Endothelial cell of umbilical vein (primary cell): Measurements from ENCODE around the gene LYPLAL1. TPM values are rescaled to one million over a fixed set of nuclear protein-coding genes. Genes with fewer than 3 reads are reported as not detected.

Experiments
- BruUV-seq: library from RNA; stranded (reverse); fragments of 400-500 nt; replicated peaks from 2 replicates; lab custom pipeline; 2021; lab: Mats Ljungman, UMichigan
- CTCF ChIA-PET: fragments of 300-600, 350-600 bp; sonication (Branson Sonifier 250); formaldehyde crosslinking; loops from one replicate; lab custom pipeline; 2021; ENCODE audit warnings: antibody characterized with exemption, inconsistent platforms; lab: Charles Lee
- POLR2A ChIA-PET: fragments of 300-600, 350-600 bp; sonication (Branson Sonifier 250); formaldehyde crosslinking; loops from one replicate; lab custom pipeline; 2021; ENCODE audit warnings: antibody characterized with exemption, inconsistent platforms; lab: Charles Lee
- DNase-seq: peaks from one replicate; pipeline ENCODE4 v3.0.0-alpha.2; 2011; ENCODE audit warnings: low read depth, low spot score
- FAIRE-seq: peaks from 2 replicates; lab custom pipeline; 2011; peaks lifted over from hg19 to GRCh38; lab: Jason Lieb, UNC
- H2AFZ ChIP-seq: 2 replicates; pipeline ENCODE4 v1.6.0; 2012; ENCODE audit warnings: low read depth, low read length, control low read depth, inconsistent platforms
- H3K27ac ChIP-seq: 2 replicates; pipeline ENCODE4 v1.5.1; 2011; ENCODE audit warnings: low read depth, mild to moderate bottlenecking, control low read depth, low read length, moderate library complexity; ENCODE audit not compliant: insufficient read depth
- H3K27me3 ChIP-seq, 2 experiments: 2 replicates each; pipeline versions ENCODE4 v1.6.0 to v1.6.1; 2011; ENCODE audit warnings: low read length in 2 of 2, mixed read lengths in 1 of 2; ENCODE audit not compliant: control insufficient read depth in 2 of 2, insufficient read depth in 2 of 2
- H3K36me3 ChIP-seq, 2 experiments: 2 replicates in 1 of 2; 3 replicates in 1 of 2; pipeline ENCODE4 v1.5.1; 2011; ENCODE audit warnings: low read length in 2 of 2, mild to moderate bottlenecking in 1 of 2, moderate library complexity in 1 of 2; ENCODE audit not compliant: control insufficient read depth in 2 of 2, insufficient read depth in 2 of 2; ENCODE audit errors: extremely low read depth in 1 of 2
- H3K4me1 ChIP-seq: 3 replicates; pipeline ENCODE4 v1.5.1; 2011; ENCODE audit warnings: mild to moderate bottlenecking, low read length; ENCODE audit not compliant: control insufficient read depth, insufficient read depth; ENCODE audit errors: extremely low read depth
- H3K4me2 ChIP-seq: 2 replicates; pipeline ENCODE4 v1.6.1; 2011; ENCODE audit warnings: low read length, control low read depth, mixed read lengths; ENCODE audit not compliant: insufficient read depth
- H3K4me3 ChIP-seq, 3 experiments: fragments of 200-600 bp in 1 of 3; sonication (generic), shearing (Covaris generic) in 1 of 3; replicated peaks in 1 of 3; 2 replicates each; pipeline ENCODE4 v1.5.1; 2011 to 2016; ENCODE audit warnings: control low read depth in 3 of 3, low read length in 3 of 3, mild to moderate bottlenecking in 2 of 3, inconsistent platforms in 1 of 3, low read depth in 1 of 3, moderate library complexity in 1 of 3; ENCODE audit not compliant: insufficient read depth in 1 of 3
- H3K79me2 ChIP-seq: 2 replicates; pipeline ENCODE4 v1.6.0; 2012; ENCODE audit warnings: low read length, inconsistent platforms; ENCODE audit not compliant: control insufficient read depth, insufficient read depth
- H3K9ac ChIP-seq: replicated peaks from 2 replicates; pipeline ENCODE3; 2011; ENCODE audit warnings: low read length, control low read depth; ENCODE audit not compliant: insufficient read depth; ENCODE audit errors: extremely low read depth
- H3K9me1 ChIP-seq: replicated peaks from 3 replicates; pipeline ENCODE4 v1.6.0; 2011; ENCODE audit warnings: mild to moderate bottlenecking, low read length; ENCODE audit not compliant: control insufficient read depth, insufficient read depth; ENCODE audit errors: extremely low read depth
- H3K9me3 ChIP-seq: replicated peaks from 2 replicates; pipeline ENCODE4 v1.5.1; 2012; ENCODE audit warnings: low read length, inconsistent platforms; ENCODE audit not compliant: control insufficient read depth, insufficient read depth
- H4K20me1 ChIP-seq: replicated peaks from 2 replicates; pipeline ENCODE3; 2011; ENCODE audit warnings: mild to moderate bottlenecking, low read length; ENCODE audit not compliant: control insufficient read depth, insufficient read depth; ENCODE audit errors: extremely low read depth
- EZH2 ChIP-seq: IDR thresholded peaks from 2 replicates; pipeline ENCODE4 v1.6.1; 2012; ENCODE audit warnings: borderline replicate concordance, low read depth, mild to moderate bottlenecking, moderate library complexity, low read length, inconsistent platforms; ENCODE audit not compliant: severe bottlenecking
- FOS ChIP-seq: IDR thresholded peaks from 2 replicates; pipeline ENCODE4 v1.6.1; 2011; ENCODE audit warnings: mild to moderate bottlenecking, low read length, moderate library complexity, borderline replicate concordance; ENCODE audit not compliant: insufficient read depth
- GATA2 ChIP-seq: IDR thresholded peaks from 2 replicates; pipeline ENCODE4 v1.7.0; 2011; ENCODE audit warnings: low read depth, mild to moderate bottlenecking, moderate library complexity, mixed read lengths, low read length; ENCODE audit not compliant: insufficient read length, insufficient read depth
- JUN ChIP-seq: IDR thresholded peaks from 2 replicates; pipeline ENCODE4 v1.6.1; 2011; ENCODE audit warnings: borderline replicate concordance, low read depth; ENCODE audit not compliant: insufficient read length, insufficient read depth
- MAX ChIP-seq: IDR thresholded peaks from 2 replicates; pipeline ENCODE4 v1.6.1; 2011; ENCODE audit not compliant: insufficient read depth, insufficient read length
- MYC ChIP-seq: IDR thresholded peaks from one replicate; pipeline ENCODE4 v1.6.1; 2011; ENCODE audit warnings: mild to moderate bottlenecking, low read depth, low read length
- POLR2A ChIP-seq: IDR thresholded peaks from 2 replicates; pipeline ENCODE4 v1.6.1; 2012; ENCODE audit warnings: low read depth, mild to moderate bottlenecking, control low read depth, low read length
- POLR2AphosphoS5 ChIP-seq: IDR thresholded peaks from 2 replicates; pipeline ENCODE4 v1.6.1; 2012; ENCODE audit warnings: low read depth, mild to moderate bottlenecking, control low read depth, low read length, moderate library complexity; ENCODE audit not compliant: insufficient read depth
- dilution Hi-C: fragments of 300-500 bp; cut with MboI; formaldehyde crosslinking; loops from one replicate; pipeline ENCODE4 v1.15.0; 2019; ENCODE audit warnings: low sequenced_read_pairs; ENCODE audit not compliant: extremely low pct_ligation_motif_present
- intact Hi-C: fragments of 100-400 bp; cut with micrococcal nuclease; formaldehyde crosslinking; loops from one replicate; pipeline ENCODE4 v1.10.0; 2022
- polyA plus RNA-seq, 4 experiments: library from polyadenylated mRNA; depleted of rRNA in 3 of 4; stranded (reverse) in 3 of 4; unstranded in 1 of 4; fragments of >200 nt; gene quantifications; 2 replicates each; pipeline versions ENCODE4 v1.2.1 to v1.2.3, GENCODE V29; 2011 to 2012; ENCODE audit warnings: missing spikeins in 1 of 4
- total RNA-seq: library from RNA; stranded (reverse); gene quantifications from 2 replicates; pipeline ENCODE4 v1.2.3, GENCODE V29; 2021
- TF ChIP-seq, protein P1 (sequence below), 2 donors: IDR thresholded peaks; 1 replicate in 1 of 2; 2 replicates in 1 of 2; pipeline ENCODE4 v1.5.1; 2011; ENCODE audit warnings: low read length in 2 of 2, mild to moderate bottlenecking in 2 of 2, moderate library complexity in 2 of 2, control low read depth in 1 of 2, inconsistent platforms in 1 of 2, low read depth in 1 of 2; ENCODE audit not compliant: insufficient read depth in 1 of 2; ENCODE audit errors: extremely low read depth in 1 of 2

LYPLAL1 gene
- total and polyA plus RNA-seq, 2 donors (not counting 3 experiments of a cell fraction or from before 2014, with no cell fraction given), result 7.4 to 25.4 TPM

DNA sequence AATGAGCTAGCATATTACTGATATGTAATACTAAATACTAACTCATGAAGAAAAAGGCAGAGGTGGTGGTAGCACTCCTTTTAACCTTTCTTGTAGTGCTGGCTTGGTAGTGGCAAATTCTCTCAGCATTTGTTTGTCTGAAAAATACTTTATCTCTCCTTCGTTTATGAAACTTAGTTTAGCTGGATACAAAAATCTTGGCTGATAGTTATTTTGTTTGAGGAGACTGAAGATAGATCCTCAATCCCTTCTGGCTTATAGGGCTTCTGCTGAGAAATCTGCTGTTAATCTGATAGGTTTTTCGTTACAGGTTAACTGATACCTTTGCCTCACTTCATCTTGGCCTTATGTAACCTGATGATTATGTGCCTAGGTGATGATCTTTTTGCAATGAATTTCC, 87.8 kb downstream of the LYPLAL1 start:
- no peak for TF ChIP-seq FOS
- TF ChIP-seq MYC, result no peak
- no peak for TF ChIP-seq POLR2A
- TF ChIP-seq POLR2AphosphoS5, result no peak
- TF ChIP-seq EZH2, result no peak
- no peak for TF ChIP-seq GATA2
- no peak for TF ChIP-seq MAX
- TF ChIP-seq, protein P1, sequence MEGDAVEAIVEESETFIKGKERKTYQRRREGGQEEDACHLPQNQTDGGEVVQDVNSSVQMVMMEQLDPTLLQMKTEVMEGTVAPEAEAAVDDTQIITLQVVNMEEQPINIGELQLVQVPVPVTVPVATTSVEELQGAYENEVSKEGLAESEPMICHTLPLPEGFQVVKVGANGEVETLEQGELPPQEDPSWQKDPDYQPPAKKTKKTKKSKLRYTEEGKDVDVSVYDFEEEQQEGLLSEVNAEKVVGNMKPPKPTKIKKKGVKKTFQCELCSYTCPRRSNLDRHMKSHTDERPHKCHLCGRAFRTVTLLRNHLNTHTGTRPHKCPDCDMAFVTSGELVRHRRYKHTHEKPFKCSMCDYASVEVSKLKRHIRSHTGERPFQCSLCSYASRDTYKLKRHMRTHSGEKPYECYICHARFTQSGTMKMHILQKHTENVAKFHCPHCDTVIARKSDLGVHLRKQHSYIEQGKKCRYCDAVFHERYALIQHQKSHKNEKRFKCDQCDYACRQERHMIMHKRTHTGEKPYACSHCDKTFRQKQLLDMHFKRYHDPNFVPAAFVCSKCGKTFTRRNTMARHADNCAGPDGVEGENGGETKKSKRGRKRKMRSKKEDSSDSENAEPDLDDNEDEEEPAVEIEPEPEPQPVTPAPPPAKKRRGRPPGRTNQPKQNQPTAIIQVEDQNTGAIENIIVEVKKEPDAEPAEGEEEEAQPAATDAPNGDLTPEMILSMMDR (IDR thresholded peaks at IDR 0.05; ENCODE audit: extremely low read depth in 1 of 2, insufficient read depth in 1 of 2, low read depth in 1 of 2, low read length in 2 of 2), result no peak
- no peak for TF ChIP-seq JUN
- Histone ChIP-seq H3K4me3 (no peak overlapping the region), H3K9me1 (no peaks in the 10 kb centered on the region), H3K4me2 (no peak overlapping the region), H2AFZ (no peak overlapping the region), H4K20me1 (no peaks in the 10 kb centered on the region), H3K27ac (no peak overlapping the region), H3K27me3 (no peaks in the 10 kb centered on the region), H3K4me1 (no peaks in the 10 kb centered on the region), H3K36me3 (no peaks in the 10 kb centered on the region), H3K9me3 (no peaks in the 10 kb centered on the region), H3K9ac (no peak overlapping the region), H3K79me2 (no peaks in the 10 kb centered on the region)
- DNase-seq, result no peak
- ChIA-PET POLR2A (interaction anchor here (0.6 kb wide), 1 partner anchor 30 kb away, joined by 3 read pairs; no protein-coding TSS in a partner anchor), CTCF (no interaction called here)
- no TSS peak for BruUV-seq
- no peak for FAIRE-seq
- intact Hi-C loops (no loop called here), dilution Hi-C loops (no loop called here)
